ENCODE measurements around the gene SULT6B1. TPM values are rescaled to one million over a fixed set of nuclear protein-coding genes. Genes with fewer than 3 reads are reported as not detected.
A peak's percentile ranks its signal among the peaks of the same experiment; 100 is the strongest.
"Not testable (repeated sequence)": the region's sequence is repeated elsewhere in the genome, so short reads cannot be mapped to it uniquely, and the experiment has no call there.

Gene SULT6B1, protein sequence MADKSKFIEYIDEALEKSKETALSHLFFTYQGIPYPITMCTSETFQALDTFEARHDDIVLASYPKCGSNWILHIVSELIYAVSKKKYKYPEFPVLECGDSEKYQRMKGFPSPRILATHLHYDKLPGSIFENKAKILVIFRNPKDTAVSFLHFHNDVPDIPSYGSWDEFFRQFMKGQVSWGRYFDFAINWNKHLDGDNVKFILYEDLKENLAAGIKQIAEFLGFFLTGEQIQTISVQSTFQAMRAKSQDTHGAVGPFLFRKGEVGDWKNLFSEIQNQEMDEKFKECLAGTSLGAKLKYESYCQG
- not detected in 2 replicates for total RNA-seq (ENCODE audit: low replicate concordance)

DNA sequence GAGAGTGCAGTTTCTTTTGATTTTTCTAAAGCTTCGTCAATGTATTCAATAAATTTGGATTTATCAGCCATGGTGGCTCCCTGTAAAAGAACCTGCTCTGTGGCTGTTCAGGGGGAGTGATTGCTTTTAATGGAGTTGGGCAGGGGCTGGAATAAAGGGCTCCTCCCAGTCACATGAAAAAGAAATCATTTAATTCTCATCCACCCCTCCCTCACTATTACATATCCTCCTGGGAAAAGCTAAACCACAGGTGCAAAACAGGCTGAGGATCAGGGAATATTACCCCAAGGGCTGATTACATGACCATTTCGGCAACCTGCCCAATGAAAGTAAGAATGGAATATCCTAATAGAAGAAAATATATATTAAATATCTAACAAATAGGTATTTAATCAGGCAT, at the start of gene SULT6B1:
Gene SULT6B1 (minus strand): TSS at position 101 of the 400 bp plus-strand sequence. CDS start 30 bp downstream, at position 71.
- TF ChIP-seq, protein P1, sequence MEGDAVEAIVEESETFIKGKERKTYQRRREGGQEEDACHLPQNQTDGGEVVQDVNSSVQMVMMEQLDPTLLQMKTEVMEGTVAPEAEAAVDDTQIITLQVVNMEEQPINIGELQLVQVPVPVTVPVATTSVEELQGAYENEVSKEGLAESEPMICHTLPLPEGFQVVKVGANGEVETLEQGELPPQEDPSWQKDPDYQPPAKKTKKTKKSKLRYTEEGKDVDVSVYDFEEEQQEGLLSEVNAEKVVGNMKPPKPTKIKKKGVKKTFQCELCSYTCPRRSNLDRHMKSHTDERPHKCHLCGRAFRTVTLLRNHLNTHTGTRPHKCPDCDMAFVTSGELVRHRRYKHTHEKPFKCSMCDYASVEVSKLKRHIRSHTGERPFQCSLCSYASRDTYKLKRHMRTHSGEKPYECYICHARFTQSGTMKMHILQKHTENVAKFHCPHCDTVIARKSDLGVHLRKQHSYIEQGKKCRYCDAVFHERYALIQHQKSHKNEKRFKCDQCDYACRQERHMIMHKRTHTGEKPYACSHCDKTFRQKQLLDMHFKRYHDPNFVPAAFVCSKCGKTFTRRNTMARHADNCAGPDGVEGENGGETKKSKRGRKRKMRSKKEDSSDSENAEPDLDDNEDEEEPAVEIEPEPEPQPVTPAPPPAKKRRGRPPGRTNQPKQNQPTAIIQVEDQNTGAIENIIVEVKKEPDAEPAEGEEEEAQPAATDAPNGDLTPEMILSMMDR (IDR thresholded peaks at IDR 0.05; ENCODE audit: insufficient read depth, low read length) = no peak
- no peak for DNase-seq (ENCODE audit: low read depth)
- no peak within 1 kb of the TSS for H3K4me3 ChIP-seq (ENCODE audit: low read depth, low read length)

DNA sequence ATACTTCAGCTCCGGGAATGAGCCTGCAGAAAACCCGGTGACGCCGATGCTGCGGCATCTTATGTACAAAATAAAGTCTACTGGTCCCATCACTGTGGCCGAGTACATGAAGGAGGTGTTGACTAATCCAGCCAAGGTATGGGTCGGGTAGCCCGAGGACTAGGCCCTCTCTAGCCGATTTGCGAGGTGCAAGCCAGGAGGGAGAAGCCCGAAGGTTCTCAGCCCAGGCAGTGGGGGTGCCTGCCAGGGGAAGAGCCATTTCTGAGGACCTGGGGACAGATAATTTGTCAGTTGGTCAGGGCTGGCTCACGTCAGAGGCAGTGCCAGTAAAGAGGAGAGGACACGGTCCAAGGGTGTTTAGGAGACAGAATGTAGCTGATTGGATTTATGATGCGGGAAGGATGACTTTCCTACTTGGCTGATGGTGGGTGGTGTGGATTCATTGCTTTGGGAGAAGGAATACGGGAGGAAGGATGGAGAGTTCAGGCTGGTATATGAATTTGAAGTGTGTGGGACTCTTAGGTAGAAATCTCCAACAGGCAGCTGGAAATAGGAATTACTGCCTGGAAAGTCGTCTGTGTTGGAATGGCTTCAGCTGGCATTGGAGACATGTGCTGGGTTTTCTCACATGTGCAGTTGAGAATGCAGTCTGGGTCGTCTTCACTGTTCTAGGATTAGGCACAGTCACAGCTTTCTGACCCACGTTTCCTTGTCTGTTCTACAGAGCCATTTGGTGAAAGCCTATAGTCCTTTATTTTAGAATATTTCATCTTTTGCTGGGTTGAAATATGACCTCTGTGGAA, 43.9 kb upstream of the SULT6B1 start:
- TF ChIP-seq, protein P1 (IDR thresholded peaks at IDR 0.05; ENCODE audit: insufficient read depth, low read length) = no peak
- H3K4me3 ChIP-seq (ENCODE audit: low read depth, low read length) = peak overlapping the region; percentile 98
- peak; percentile 40 for DNase-seq (ENCODE audit: low read depth)

DNA sequence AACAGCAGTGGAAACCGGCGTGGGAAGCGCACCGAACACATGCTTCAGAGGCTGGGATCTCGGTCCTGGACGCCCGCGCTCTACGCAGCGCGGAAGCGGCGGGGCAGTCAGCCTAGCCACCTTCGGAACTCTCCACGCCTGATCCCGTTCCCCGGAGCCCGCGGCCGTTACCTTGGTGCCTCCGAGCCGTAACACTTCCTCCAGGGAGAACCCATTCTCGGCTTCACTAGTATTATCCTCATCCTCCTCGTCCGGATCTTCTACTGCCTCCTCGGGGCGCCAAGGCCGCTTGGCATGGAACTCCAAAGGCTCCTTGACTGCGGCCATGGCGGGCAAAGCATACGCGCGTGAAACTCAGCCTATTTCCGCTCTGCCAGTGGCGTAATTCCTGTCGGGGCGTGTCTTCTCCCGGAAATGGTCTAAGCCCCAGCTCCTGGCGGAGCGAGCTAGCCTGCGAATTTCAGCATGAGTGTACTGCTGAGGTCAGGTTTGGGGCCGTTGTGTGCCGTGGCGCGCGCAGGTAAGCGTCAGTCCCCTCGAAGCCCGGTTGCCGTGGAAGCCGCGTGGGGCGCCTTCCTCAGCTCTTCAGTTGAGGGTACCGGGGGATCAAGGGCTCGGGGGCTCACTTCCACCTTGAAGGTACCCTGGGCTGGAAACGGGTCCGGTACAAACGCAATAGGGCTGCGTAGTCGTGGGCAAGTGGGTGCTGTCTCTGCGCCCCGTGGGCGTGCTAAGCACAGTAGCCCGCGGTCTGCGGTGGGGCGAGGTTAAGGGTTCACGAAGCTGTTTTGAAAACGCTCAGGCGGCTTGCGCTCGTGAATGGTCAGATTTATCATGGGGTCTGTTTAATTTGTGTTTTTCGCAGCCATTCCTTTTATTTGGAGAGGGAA, 43.0 kb upstream of the SULT6B1 start, which contains the start of the genes CEBPZ and NDUFAF7:
Gene CEBPZ (minus strand): TSS at position 356 of the 890 bp plus-strand sequence. CDS start 29 bp downstream, at position 327.
Gene NDUFAF7 (plus strand): TSS at position 418 of the 890 bp plus-strand sequence. CDS start 48 bp downstream, at position 466.
- TF ChIP-seq, protein P1 (IDR thresholded peaks at IDR 0.05; ENCODE audit: insufficient read depth, low read length) = no peak
- peak; percentile 91 for DNase-seq (ENCODE audit: low read depth)
- H3K4me3 ChIP-seq (ENCODE audit: low read depth, low read length) = peak within 1 kb of the TSS; percentile 98

DNA sequence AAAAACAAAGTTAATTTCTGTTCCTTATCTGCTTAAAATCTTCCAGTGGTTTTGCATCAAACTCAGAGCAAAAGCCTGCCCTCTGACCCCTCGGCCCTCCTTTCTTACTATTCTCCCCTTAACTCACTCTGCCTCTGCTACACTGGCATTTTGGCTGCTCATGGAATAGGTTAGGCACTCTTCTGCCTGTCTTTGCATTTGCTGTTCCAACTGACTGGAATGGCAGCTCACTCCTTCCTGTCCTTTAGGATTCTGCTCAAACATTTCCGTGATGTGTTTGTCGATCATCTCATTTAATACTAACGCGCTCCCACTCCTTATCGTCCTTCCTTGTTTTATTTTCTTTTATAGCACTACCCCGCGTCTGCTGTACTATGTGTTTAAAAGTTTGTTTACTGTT, 42.1 kb upstream of the SULT6B1 start:
- DNase-seq (ENCODE audit: low read depth) = peak; percentile 6
- TF ChIP-seq, protein P1 (IDR thresholded peaks at IDR 0.05; ENCODE audit: insufficient read depth, low read length) = no peak
- peak overlapping the region; percentile 98 for H3K4me3 ChIP-seq (ENCODE audit: low read depth, low read length)

DNA sequence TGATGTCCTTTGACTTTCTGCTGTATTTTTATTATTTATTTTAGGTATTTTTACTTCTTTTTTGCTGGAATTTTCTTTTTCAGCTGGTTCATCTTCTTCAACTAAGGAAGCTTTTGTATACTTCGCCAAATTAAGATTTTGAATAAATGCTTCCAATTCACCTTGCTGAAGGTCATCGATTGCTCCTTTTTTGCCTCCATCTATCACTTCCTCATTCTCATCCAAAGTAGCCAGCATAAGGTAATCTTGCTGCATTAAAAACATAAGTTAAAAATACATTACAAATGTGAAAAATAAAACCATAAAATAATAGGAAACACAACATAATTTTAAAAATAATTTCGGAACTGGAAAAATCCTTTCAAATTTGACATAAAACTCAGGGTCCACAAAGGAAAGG, 40.3 kb upstream of the SULT6B1 start:
- DNase-seq (ENCODE audit: low read depth) = no peak
- no peak overlapping the region for H3K4me3 ChIP-seq (ENCODE audit: low read depth, low read length)
- TF ChIP-seq, protein P1 (IDR thresholded peaks at IDR 0.05; ENCODE audit: insufficient read depth, low read length) = no peak

DNA sequence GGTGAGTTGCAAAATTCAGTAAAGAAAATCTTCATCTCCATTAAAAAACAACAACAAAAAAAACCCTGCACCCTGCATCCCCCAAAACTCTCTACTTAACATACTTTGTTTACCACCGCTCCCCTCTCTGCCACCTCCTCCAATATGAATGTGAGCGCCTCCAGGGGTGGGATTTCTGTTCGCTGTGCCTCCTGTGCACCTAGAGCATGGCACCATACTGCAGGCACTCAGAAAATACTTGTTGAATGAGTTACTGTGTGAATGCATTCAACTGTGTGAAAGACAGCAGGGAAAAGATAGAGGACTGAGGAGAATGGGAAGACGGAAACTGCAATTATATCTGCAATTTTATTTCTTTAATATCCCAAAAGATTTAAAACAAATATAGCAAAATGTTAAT, 38.4 kb upstream of the SULT6B1 start:
- DNase-seq (ENCODE audit: low read depth) = no peak
- TF ChIP-seq, protein P1 (IDR thresholded peaks at IDR 0.05; ENCODE audit: insufficient read depth, low read length) = no peak
- H3K4me3 ChIP-seq (ENCODE audit: low read depth, low read length) = no peak overlapping the region

DNA sequence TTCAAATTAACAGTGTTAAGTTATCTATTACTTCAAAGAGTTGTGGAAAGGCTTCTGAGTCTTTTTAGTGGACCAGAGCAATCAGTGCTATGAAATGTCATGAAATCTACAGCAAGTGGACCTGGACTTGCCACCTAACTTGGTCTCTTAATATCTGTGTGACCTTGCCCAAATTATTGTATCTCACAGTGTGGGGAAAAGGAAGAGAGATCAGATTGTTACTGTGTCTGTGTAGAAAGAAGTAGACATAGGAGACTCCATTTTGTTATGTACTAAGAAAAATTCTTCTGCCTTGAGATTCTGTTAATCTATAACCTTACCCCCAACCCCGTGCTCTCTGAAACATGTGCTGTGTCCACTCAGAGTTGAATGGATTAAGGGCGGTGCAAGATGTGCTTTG, 36.7 kb upstream of the SULT6B1 start:
- DNase-seq (ENCODE audit: low read depth); H3K4me3 ChIP-seq (ENCODE audit: low read depth, low read length): not testable (repeated sequence)
